Measurements from ENCODE around the gene SLC16A10. TPM values are rescaled to one million over a fixed set of nuclear protein-coding genes. Genes with fewer than 3 reads are reported as not detected.
A peak's percentile ranks its signal among the peaks of the same experiment; 100 is the strongest.

Gene SLC16A10
- polyA plus RNA-seq, 4 donors = 0.81 to 24.1 (median 4.3) TPM

GRCh38 chr6:111154981-111155380, 67.7 kb downstream of the SLC16A10 start:
- 79 to 93% (median 86%) methylated on average over 4 of the region's 4 CpGs for WGBS, 3 donors
- Histone ChIP-seq H3K27me3 (ENCODE audit: control insufficient read depth in 3 of 3, insufficient read depth in 3 of 3, low read length in 3 of 3) (no peaks in the 10 kb centered on the region), H3K9me3 (ENCODE audit: control insufficient read depth in 2 of 2, insufficient read depth in 1 of 2, low read depth in 1 of 2, low read length in 1 of 2) (peaks cover 0 to 5% of the 10 kb centered on the region in 2 donors), H3K36me3 (ENCODE audit: control insufficient read depth in 3 of 3, insufficient read depth in 2 of 3, low read depth in 1 of 3, low read length in 3 of 3) (no peaks in the 10 kb centered on the region), H3K4me1 (ENCODE audit: control insufficient read depth in 3 of 3, insufficient read depth in 2 of 3, low read depth in 1 of 3, low read length in 2 of 3) (no peaks in the 10 kb centered on the region), H3K4me3 (ENCODE audit: low read depth in 1 of 3, low read length in 3 of 3) (no peak overlapping the region), H3K27ac (ENCODE audit: low read depth in 1 of 3, low read length in 2 of 3) (no peak overlapping the region)
- DNase-seq = no peak
- no peak for FAIRE-seq

- 69 to 92% (median 78%) methylated on average over 5 of the region's 5 CpGs for WGBS, 3 donors
- no peaks in the 10 kb centered on the region for H3K4me1 ChIP-seq (ENCODE audit: control insufficient read depth in 3 of 3, insufficient read depth in 2 of 3, low read depth in 1 of 3, low read length in 2 of 3)
- no peaks in the 10 kb centered on the region for H3K27me3 ChIP-seq (ENCODE audit: control insufficient read depth in 3 of 3, insufficient read depth in 3 of 3, low read length in 3 of 3)
- FAIRE-seq = no peak
- no peak overlapping the region for H3K4me3 ChIP-seq (ENCODE audit: low read depth in 1 of 3, low read length in 3 of 3)
- DNase-seq = no peak
- H3K9me3 ChIP-seq (ENCODE audit: control insufficient read depth in 2 of 2, insufficient read depth in 1 of 2, low read depth in 1 of 2, low read length in 1 of 2) = peaks cover 0 to 22% of the 10 kb centered on the region in 2 donors
- peaks cover 0 to 4% (median 0%) of the 10 kb centered on the region in 3 donors for H3K36me3 ChIP-seq (ENCODE audit: control insufficient read depth in 3 of 3, insufficient read depth in 2 of 3, low read depth in 1 of 3, low read length in 3 of 3)
- H3K27ac ChIP-seq (ENCODE audit: low read depth in 1 of 3, low read length in 2 of 3) = no peak overlapping the region
These were observed 70.1 kb downstream of the SLC16A10 start for GRCh38 chr6:111157412-111157811.

DNA sequence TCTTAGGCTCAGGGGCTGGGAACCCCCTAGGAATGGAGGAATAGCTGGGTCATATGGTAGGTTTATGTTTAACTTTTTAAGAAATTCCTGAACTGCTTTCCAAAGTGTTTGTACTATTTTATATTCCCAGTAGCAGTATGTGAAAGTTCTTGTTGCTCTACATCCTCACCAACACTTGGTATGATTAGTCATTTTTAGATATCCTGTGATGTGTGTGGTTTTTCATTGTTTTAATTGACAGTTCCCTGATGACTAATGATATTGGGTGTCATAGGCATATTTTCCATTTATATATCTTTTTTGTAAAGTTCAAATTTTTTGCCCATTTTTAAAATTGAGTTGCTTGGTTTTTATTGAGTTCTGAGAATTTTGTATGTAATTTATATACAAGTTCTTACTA, 72.3 kb downstream of the SLC16A10 start:
- Histone ChIP-seq H3K4me1 (ENCODE audit: control insufficient read depth in 3 of 3, insufficient read depth in 2 of 3, low read depth in 1 of 3, low read length in 2 of 3) (no peaks in the 10 kb centered on the region), H3K9me3 (ENCODE audit: control insufficient read depth in 2 of 2, insufficient read depth in 1 of 2, low read depth in 1 of 2, low read length in 1 of 2) (peaks cover 0 to 26% of the 10 kb centered on the region in 2 donors), H3K4me3 (ENCODE audit: low read depth in 1 of 3, low read length in 3 of 3) (no peak overlapping the region), H3K27ac (ENCODE audit: low read depth in 1 of 3, low read length in 2 of 3) (no peak overlapping the region), H3K27me3 (ENCODE audit: control insufficient read depth in 3 of 3, insufficient read depth in 3 of 3, low read length in 3 of 3) (no peaks in the 10 kb centered on the region), H3K36me3 (ENCODE audit: control insufficient read depth in 3 of 3, insufficient read depth in 2 of 3, low read depth in 1 of 3, low read length in 3 of 3) (peaks cover 0 to 4% (median 0%) of the 10 kb centered on the region in 3 donors)
- no peak for FAIRE-seq
- no peak for DNase-seq

- Histone ChIP-seq H3K4me3 (ENCODE audit: low read depth in 1 of 3, low read length in 3 of 3) (no peak overlapping the region), H3K9me3 (ENCODE audit: control insufficient read depth in 2 of 2, insufficient read depth in 1 of 2, low read depth in 1 of 2, low read length in 1 of 2) (peaks cover 0 to 26% of the 10 kb centered on the region in 2 donors), H3K4me1 (ENCODE audit: control insufficient read depth in 3 of 3, insufficient read depth in 2 of 3, low read depth in 1 of 3, low read length in 2 of 3) (no peaks in the 10 kb centered on the region), H3K36me3 (ENCODE audit: control insufficient read depth in 3 of 3, insufficient read depth in 2 of 3, low read depth in 1 of 3, low read length in 3 of 3) (peaks cover 0 to 4% (median 0%) of the 10 kb centered on the region in 3 donors), H3K27ac (ENCODE audit: low read depth in 1 of 3, low read length in 2 of 3) (no peak overlapping the region), H3K27me3 (ENCODE audit: control insufficient read depth in 3 of 3, insufficient read depth in 3 of 3, low read length in 3 of 3) (no peaks in the 10 kb centered on the region)
- 86 to 92% (median 91%) methylated on average over 2 of the region's 2 CpGs for WGBS, 3 donors
- DNase-seq (no peak), FAIRE-seq (no peak)
These were observed 74.3 kb downstream of the SLC16A10 start for GRCh38 chr6:111161650-111162049.

DNA sequence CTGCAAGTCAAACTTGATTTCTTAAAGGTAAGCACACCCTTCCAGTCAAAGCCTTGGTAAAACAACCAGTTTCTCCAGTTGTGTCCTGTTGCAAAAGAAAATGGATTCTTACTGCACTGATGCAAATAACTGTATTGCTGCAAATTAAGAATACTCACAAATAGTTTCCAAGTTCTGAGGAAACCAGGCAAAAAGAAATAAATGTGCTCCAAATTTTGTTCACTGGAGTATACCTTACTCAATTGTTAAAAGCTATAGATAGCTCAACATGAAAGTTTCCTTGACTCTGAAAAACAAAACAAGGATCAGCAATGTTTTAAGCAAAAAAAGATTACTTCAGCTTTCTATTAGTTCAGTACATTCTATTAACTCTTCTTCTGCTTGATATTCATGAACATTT, 75.2 kb downstream of the SLC16A10 start:
- FAIRE-seq = no peak

GRCh38 chr6:111171577-111172400, 84.5 kb downstream of the SLC16A10 start:
- no peak for DNase-seq
- Histone ChIP-seq H3K27ac (ENCODE audit: low read depth in 1 of 3, low read length in 2 of 3) (no peak overlapping the region), H3K27me3 (ENCODE audit: control insufficient read depth in 3 of 3, insufficient read depth in 3 of 3, low read length in 3 of 3) (no peaks in the 10 kb centered on the region), H3K36me3 (ENCODE audit: control insufficient read depth in 3 of 3, insufficient read depth in 2 of 3, low read depth in 1 of 3, low read length in 3 of 3) (no peaks in the 10 kb centered on the region), H3K4me1 (ENCODE audit: control insufficient read depth in 3 of 3, insufficient read depth in 2 of 3, low read depth in 1 of 3, low read length in 2 of 3) (peaks cover 0 to 8% (median 0%) of the 10 kb centered on the region in 3 donors), H3K4me3 (ENCODE audit: low read depth in 1 of 3, low read length in 3 of 3) (no peak overlapping the region), H3K9me3 (ENCODE audit: control insufficient read depth in 2 of 2, insufficient read depth in 1 of 2, low read depth in 1 of 2, low read length in 1 of 2) (no peaks in the 10 kb centered on the region)
- FAIRE-seq = no peak
- 73 to 84% (median 74%) methylated on average over 6 of the region's 6 CpGs for WGBS, 3 donors

More for the DNA sequence above, 75.2 kb downstream of the SLC16A10 start:
- H3K27me3 ChIP-seq (ENCODE audit: control insufficient read depth in 3 of 3, insufficient read depth in 3 of 3, low read length in 3 of 3) = no peaks in the 10 kb centered on the region
- peak in 1 of 2 donors; percentile 11 for DNase-seq
- H3K36me3 ChIP-seq (ENCODE audit: control insufficient read depth in 3 of 3, insufficient read depth in 2 of 3, low read depth in 1 of 3, low read length in 3 of 3) = peaks cover 0 to 4% (median 0%) of the 10 kb centered on the region in 3 donors
- H3K27ac ChIP-seq (ENCODE audit: low read depth in 1 of 3, low read length in 2 of 3) = no peak overlapping the region
- peaks cover 0 to 26% of the 10 kb centered on the region in 2 donors for H3K9me3 ChIP-seq (ENCODE audit: control insufficient read depth in 2 of 2, insufficient read depth in 1 of 2, low read depth in 1 of 2, low read length in 1 of 2)
- no peak overlapping the region for H3K4me3 ChIP-seq (ENCODE audit: low read depth in 1 of 3, low read length in 3 of 3)
- no peaks in the 10 kb centered on the region for H3K4me1 ChIP-seq (ENCODE audit: control insufficient read depth in 3 of 3, insufficient read depth in 2 of 3, low read depth in 1 of 3, low read length in 2 of 3)

- no peak overlapping the region for H3K4me3 ChIP-seq (ENCODE audit: low read depth in 1 of 3, low read length in 3 of 3)
- no peaks in the 10 kb centered on the region for H3K27me3 ChIP-seq (ENCODE audit: control insufficient read depth in 3 of 3, insufficient read depth in 3 of 3, low read length in 3 of 3)
- FAIRE-seq = no peak
- H3K9me3 ChIP-seq (ENCODE audit: control insufficient read depth in 2 of 2, insufficient read depth in 1 of 2, low read depth in 1 of 2, low read length in 1 of 2) = no peaks in the 10 kb centered on the region
- peaks cover 0 to 15% (median 0%) of the 10 kb centered on the region in 3 donors for H3K4me1 ChIP-seq (ENCODE audit: control insufficient read depth in 3 of 3, insufficient read depth in 2 of 3, low read depth in 1 of 3, low read length in 2 of 3)
- WGBS, 3 donors = 82 to 91% (median 89%) methylated on average over 4 of the region's 4 CpGs
- peaks cover 0 to 2% (median 0%) of the 10 kb centered on the region in 3 donors for H3K36me3 ChIP-seq (ENCODE audit: control insufficient read depth in 3 of 3, insufficient read depth in 2 of 3, low read depth in 1 of 3, low read length in 3 of 3)
- no peak for DNase-seq
- H3K27ac ChIP-seq (ENCODE audit: low read depth in 1 of 3, low read length in 2 of 3) = no peak overlapping the region
These were observed 85.3 kb downstream of the SLC16A10 start for GRCh38 chr6:111172563-111172962.

DNA sequence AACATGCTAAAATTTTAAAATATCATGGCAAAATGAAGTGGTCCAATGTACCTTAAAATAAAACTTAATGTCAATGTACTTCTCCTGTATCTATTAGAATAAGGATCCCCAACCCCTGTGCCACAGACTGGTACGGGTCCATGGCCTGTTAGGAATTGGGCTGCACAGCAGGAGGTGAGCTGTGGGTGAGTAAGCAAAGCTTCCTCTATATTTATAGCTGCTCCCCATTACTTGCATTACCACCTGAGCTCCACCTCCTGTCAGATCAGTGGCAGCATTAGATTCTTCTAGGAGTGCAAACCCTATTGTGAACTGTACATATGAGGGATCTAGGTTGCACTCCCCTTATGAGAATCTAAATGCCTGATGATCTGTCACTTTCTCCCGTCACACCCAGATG, 86.0 kb downstream of the SLC16A10 start:
- H3K36me3 ChIP-seq (ENCODE audit: control insufficient read depth in 3 of 3, insufficient read depth in 2 of 3, low read depth in 1 of 3, low read length in 3 of 3) = peaks cover 0 to 2% (median 0%) of the 10 kb centered on the region in 3 donors
- H3K27ac ChIP-seq (ENCODE audit: low read depth in 1 of 3, low read length in 2 of 3) = no peak overlapping the region
- no peaks in the 10 kb centered on the region for H3K9me3 ChIP-seq (ENCODE audit: control insufficient read depth in 2 of 2, insufficient read depth in 1 of 2, low read depth in 1 of 2, low read length in 1 of 2)
- WGBS, 3 donors = 74 to 81% (median 79%) methylated on average over 2 of the region's 2 CpGs
- H3K4me1 ChIP-seq (ENCODE audit: control insufficient read depth in 3 of 3, insufficient read depth in 2 of 3, low read depth in 1 of 3, low read length in 2 of 3) = peaks cover 0 to 18% (median 0%) of the 10 kb centered on the region in 3 donors
- FAIRE-seq = no peak
- peak in 1 of 2 donors; percentile 5 for DNase-seq
- no peaks in the 10 kb centered on the region for H3K27me3 ChIP-seq (ENCODE audit: control insufficient read depth in 3 of 3, insufficient read depth in 3 of 3, low read length in 3 of 3)
- no peak overlapping the region for H3K4me3 ChIP-seq (ENCODE audit: low read depth in 1 of 3, low read length in 3 of 3)
